DMS79 (cell line): ENCODE measurements around the gene RABEP2.
"Not testable (repeated sequence)": the region's sequence is repeated elsewhere in the genome, so short reads cannot be mapped to it uniquely, and the experiment has no call there.

Experiments used
- DNase-seq: peaks from one replicate; lab custom pipeline; 2025; lab: John Stamatoyannopoulos, UW

Gene RABEP2

GRCh38 chr16:28924762-28925385, at the start of gene RABEP2:
Gene RABEP2 (minus strand): TSS chr16:28925238. CDS start chr16:28925163, 75 bp downstream.
- peak; percentile 94 for DNase-seq

DNA sequence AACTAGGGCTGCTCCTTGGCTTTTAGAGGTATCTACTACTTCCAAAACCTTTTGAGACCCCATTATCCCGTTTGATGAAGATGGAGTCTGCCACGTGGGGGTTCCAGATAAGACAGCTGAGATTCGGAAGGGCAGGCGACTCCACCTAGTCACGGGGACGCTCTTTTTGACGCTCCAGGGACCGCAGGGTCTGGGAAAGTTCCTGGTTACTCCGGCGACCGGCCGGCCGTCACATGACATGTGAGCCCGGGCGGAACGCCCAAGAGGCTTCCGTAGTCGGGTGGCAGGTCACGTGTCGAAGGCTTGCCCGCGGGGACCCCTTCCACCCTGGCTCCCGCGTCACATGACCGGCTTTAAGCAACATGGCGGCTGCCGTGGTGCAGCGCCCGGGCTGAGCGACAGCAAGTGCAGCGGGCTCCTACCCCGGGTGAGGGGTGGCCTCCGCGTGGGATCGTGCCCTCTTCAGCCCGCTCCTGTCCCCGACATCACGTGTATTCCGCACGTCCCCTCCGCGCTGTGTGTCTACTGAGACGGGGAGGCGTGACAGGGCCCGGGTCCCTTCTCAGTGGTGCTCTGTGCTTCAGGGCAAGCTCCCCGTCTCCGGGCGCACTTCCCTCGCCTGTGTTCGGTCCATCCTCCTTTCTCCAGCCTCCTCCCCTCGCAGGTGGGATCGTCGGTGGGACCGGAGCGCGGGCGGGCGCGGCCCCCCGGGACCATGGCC, 49.6 kb upstream of the RABEP2 start, which contains the start of gene SPNS1:
TSS of gene SPNS1 (plus strand) at position 342 of the 721 bp plus-strand sequence. CDS start at position 716, 374 bp downstream.
- DNase-seq: peak; percentile 93

DNA sequence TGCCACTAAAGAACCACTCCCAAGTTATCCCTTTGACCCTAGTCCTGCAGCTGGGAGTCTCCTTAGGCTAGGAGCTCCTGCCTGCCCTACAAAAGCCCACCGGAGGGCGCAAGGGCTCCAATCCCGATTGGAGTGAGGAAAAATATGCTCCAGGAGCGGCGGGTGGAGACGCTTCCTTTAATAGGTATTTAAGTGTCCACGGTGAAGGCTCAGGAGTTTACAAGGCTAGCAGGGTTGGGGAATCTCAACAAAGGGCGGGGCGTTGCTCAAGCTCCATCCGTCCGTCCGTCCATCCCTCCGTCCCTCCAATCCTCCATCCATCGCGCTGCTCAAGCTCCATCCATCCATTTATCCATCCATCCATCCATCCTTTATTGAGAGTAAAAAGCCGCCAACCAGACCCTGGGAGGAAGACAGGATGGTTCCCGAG, 49.0 kb upstream of the RABEP2 start:
- DNase-seq: peak; percentile 27

DNA sequence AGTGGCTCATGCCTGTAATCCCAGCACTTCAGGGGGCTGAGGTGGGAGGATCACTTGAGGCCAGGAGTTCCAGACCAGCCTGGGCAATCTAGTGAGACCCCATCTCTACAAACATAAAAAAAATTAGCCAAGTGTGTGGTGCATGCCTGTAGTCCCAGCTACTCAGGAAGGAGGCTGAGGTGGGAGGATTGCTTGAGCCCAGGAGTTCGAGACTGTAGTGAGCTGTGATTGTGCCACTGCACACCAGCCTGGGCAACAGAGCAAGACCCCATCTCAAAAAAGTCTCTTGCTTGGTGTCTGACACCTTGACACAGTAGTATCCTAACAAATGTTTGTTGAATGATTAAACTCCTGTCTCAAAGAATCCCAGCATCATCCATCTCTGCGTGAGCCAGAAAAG, 44.7 kb upstream of the RABEP2 start:
- DNase-seq: not testable (repeated sequence)

DNA sequence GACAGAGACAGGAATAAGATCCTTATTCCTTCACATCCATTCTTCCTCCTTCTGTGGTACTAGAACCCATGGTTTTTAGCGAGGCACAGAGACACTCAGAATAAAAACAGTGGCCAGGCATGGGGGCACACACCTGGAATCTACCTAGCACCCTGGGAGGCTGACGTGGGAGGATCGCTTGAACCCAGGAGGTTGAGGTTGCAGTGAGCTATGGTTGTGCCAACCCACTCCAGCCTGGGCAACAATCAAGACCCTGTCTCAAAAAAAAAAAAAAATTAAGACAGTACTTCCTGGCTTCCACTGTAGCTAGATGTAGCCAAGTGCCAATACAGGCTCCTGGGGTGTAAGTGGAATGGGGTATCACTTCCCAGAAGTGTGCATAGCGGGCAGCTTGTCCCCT, 42.1 kb upstream of the RABEP2 start:
- DNase-seq: no peak

DNA sequence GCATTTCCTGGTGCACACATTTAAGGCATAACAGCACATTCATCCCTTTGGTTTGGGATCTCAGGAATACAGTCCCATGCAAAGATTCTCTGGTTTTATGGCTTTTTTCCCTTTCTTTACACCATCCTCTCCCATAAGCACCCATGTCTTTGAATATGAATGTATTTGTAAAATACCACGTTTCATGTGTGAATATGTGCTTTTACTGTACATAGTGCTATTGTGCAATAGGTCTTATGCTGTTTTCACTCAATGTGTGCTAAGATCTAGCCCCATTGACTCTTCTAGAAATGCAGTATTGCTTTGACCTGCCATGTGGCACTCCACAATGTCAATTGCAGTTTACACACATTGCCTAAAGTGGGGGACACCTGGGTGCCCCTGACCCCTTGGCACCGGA, 39.5 kb upstream of the RABEP2 start:
- no peak for DNase-seq

GRCh38 chr16:28964072-28964471, 39.0 kb upstream of the RABEP2 start:
- no peak for DNase-seq

DNA sequence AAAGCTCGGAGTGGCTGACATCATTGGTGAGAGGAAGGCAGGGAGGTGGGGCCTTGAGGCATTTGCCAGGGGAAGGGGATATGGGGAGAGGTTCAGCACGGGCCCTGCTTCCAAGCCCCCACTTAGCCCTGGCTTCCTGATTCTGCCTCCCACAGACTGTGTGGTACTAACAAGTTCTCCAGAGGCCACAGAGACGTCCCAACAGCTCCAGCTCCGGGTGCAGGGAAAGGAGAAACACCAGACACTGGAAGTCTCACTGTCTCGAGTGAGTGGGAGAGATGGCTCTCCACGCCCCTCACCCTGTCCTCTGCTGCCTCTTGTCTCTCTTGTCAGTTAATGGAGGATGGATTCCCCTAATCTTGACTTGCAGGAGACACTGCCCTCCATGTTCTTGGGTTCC, 33.8 kb upstream of the RABEP2 start:
- no peak for DNase-seq

DNA sequence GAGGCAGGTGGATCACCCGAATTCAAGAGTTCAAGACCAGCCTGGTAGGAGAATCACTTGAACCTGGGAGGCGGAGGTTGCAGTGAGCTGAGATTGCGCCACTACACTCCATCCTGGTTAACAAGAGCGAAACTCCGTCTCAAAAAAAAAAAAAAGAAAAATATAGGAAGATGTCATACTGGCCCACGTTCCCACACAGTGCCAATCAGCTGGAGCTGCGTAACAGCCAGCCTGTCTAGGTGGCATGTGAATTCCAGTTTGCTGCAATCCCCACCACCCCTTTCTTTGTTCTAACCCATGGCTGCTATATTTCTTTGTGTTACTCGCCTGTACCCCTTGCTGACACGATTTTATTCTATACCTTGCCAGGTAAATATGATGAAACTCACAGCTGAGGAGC, 33.2 kb upstream of the RABEP2 start:
- no peak for DNase-seq

GRCh38 chr16:28951410-28951943, 26.4 kb upstream of the RABEP2 start:
- DNase-seq: no peak

DNA sequence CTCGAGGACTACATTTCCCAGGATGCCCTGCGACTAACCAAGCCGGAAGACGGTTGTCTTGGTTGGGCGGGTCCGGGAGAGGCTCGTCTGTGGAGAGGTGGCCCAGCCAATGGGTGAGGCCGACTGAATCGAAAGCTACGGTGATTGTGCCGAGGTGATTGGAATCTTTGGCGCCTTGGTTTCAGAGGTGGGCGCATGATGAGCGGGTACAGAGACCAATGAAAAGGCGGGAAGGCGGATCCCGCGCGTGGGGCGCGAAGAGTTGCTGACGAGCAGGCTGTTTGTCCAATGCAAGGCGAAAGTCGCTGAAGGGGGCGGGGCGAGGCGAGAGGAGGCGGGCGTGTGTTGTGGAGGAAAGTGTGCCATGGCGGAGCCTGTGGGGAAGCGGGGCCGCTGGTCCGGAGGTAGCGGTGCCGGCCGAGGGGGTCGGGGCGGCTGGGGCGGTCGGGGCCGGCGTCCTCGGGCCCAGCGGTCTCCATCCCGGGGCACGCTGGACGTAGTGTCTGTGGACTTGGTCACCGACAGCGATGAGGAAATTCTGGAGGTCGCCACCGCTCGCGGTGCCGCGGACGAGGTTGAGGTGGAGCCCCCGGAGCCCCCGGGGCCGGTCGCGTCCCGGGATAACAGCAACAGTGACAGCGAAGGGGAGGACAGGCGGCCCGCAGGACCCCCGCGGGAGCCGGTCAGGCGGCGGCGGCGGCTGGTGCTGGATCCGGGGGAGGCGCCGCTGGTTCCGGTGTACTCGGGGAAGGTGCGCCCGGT, 25.8 kb upstream of the RABEP2 start, which contains the start of gene NFATC2IP:
TSS of gene NFATC2IP (plus strand) at position 290 of the 762 bp plus-strand sequence. CDS start at position 365, 75 bp downstream.
- peak; percentile 99 for DNase-seq

DNA sequence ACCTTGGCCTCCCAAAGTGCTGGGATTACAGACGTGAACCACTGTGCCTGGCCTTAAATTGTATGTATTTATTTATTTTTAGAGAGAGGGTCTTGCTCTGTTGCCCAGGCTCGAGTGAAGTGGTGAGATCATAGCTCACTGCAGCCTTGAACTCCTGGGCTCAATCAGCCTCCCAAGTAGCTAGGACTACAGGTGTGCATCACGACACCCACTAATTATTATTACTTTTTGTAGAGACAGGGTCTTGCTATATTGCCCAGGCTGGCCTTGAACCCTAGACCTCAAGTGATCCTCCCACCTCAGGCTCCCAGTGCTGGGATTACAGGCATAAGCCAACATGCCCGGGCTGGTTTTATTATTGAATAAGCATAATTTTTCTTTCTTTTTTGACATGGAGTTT, 21.6 kb upstream of the RABEP2 start:
- DNase-seq: no peak

- DNase-seq: no peak
Observed at GRCh38 chr16:28943281-28943680, 18.2 kb upstream of the RABEP2 start.

GRCh38 chr16:28939825-28940224, 14.8 kb upstream of the RABEP2 start:
- not testable (repeated sequence) for DNase-seq

- no peak for DNase-seq
Observed at GRCh38 chr16:28938721-28939120, 13.7 kb upstream of the RABEP2 start.

DNA sequence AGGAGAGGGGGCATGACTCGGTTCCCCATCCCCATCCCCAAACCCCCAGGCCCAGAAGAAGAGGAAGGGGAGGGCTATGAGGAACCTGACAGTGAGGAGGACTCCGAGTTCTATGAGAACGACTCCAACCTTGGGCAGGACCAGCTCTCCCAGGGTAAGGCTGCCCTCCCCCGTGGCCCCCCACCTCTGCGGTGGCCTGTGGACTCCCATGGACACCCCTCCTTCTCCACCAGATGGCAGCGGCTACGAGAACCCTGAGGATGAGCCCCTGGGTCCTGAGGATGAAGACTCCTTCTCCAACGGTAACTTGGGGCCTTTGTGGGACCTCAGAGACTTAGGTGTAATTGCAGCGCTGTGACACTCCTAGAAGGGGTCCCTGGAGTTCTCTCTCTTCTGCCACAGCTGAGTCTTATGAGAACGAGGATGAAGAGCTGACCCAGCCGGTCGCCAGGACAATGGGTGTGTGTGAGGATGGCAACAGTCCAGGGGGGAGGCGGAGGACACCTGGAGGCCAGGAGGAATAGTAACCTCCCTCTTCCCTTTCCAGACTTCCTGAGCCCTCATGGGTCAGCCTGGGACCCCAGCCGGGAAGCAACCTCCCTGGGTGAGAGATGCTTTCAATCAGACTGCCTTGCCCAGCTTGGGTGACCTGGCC, 12.3 kb upstream of the RABEP2 start:
- no peak for DNase-seq

- DNase-seq: no peak
Observed at GRCh38 chr16:28936784-28937155, 11.7 kb upstream of the RABEP2 start.

- no peak for DNase-seq
Observed at GRCh38 chr16:28935924-28936783, 11.1 kb upstream of the RABEP2 start.

DNA sequence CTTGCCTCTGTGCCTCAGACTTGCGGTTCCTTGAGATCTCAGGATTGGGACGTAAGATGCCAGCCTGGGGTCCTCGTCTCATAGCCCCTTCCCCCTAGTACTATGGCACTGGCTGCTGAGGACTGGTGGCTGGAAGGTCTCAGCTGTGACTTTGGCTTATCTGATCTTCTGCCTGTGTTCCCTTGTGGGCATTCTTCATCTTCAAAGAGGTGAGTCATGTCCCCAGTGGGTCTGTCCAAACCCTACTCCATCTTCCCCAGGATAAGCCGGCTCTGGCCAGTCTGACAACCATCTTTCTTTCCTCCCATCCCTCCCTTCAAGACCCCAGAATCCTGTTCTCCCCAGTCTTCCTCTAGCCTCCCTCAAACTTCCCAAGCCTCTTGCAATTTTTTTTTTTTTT, 10.3 kb upstream of the RABEP2 start:
- DNase-seq: no peak

DNA sequence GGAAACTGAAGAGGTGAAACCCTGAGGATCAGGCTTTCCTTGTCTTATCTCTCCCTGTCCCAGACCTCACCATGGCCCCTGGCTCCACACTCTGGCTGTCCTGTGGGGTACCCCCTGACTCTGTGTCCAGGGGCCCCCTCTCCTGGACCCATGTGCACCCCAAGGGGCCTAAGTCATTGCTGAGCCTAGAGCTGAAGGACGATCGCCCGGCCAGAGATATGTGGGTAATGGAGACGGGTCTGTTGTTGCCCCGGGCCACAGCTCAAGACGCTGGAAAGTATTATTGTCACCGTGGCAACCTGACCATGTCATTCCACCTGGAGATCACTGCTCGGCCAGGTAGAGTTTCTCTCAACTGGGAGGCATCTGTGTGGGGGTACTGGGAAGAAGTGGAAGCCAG, 8.1 kb upstream of the RABEP2 start:
- no peak for DNase-seq
